Breast epithelium (tissue), 4 donors: ENCODE measurements around the gene OXCT2. TPM values are rescaled to one million over a fixed set of nuclear protein-coding genes. Genes with fewer than 3 reads are reported as not detected.
"Not testable (repeated sequence)": the region's sequence is repeated elsewhere in the genome, so short reads cannot be mapped to it uniquely, and the experiment has no call there.

Experiments
- DNase-seq, 2 donors: peaks; one replicate each; pipeline ENCODE4 v3.0.0-alpha.2; 2019; ENCODE audit warnings: low spot score in 2 of 2
- H3K27ac ChIP-seq, 2 donors: fragments of 200-600 bp; sonication (generic) in 1 of 2; one replicate each; pipeline ENCODE4 v1.5.1; 2016 to 2019; ENCODE audit warnings: mild to moderate bottlenecking in 1 of 2
- H3K27me3 ChIP-seq, 2 donors: fragments of 200-600 bp; sonication (generic) in 1 of 2; one replicate each; pipeline versions ENCODE4 v1.5.1 to v1.6.0; 2017 to 2019; ENCODE audit warnings: control low read depth in 1 of 2, mild to moderate bottlenecking in 1 of 2
- H3K36me3 ChIP-seq: fragments of 200-600 bp; one replicate; pipeline ENCODE4 v1.5.1; 2019
- H3K4me1 ChIP-seq, 2 donors: fragments of 200-600 bp; sonication (generic); one replicate each; pipeline ENCODE4 v1.5.1; 2016 to 2019; ENCODE audit warnings: control low read depth in 1 of 2
- H3K4me3 ChIP-seq, 3 donors: fragments of 200-600 bp; sonication (generic); 1 replicate in 2 of 3; 2 replicates in 1 of 3; pipeline ENCODE4 v1.5.1; 2016 to 2019; ENCODE audit warnings: mild to moderate bottlenecking in 3 of 3, moderate library complexity in 2 of 3
- H3K9me3 ChIP-seq, 2 donors: fragments of 200-600 bp; sonication (generic) in 1 of 2; one replicate each; pipeline ENCODE4 v1.5.1; 2016 to 2019; ENCODE audit warnings: control low read depth in 1 of 2
- CTCF ChIP-seq, 3 donors: fragments of 450-650 bp; IDR thresholded peaks; one replicate each; pipeline ENCODE4 v1.5.1; 2016 to 2017; ENCODE audit warnings: antibody characterized with exemption in 3 of 3, mild to moderate bottlenecking in 3 of 3, moderate library complexity in 3 of 3
- POLR2A ChIP-seq: fragments of 450-650 bp; IDR thresholded peaks from one replicate; pipeline ENCODE4 v1.6.1; 2016; ENCODE audit warnings: antibody characterized with exemption, mild to moderate bottlenecking, moderate library complexity
- POLR2AphosphoS5 ChIP-seq, 3 donors: sonication (generic); formaldehyde crosslinking; IDR thresholded peaks; one replicate each; pipeline ENCODE4 v1.6.1; 2017; ENCODE audit warnings: antibody characterized with exemption in 3 of 3
- intact Hi-C: fragments of 100-400 bp; cut with DNase I; formaldehyde crosslinking; loops from one replicate; pipeline ENCODE4 v1.15.1; 2023; ENCODE audit warnings: low total_unique reads
- total RNA-seq, 3 donors: library from RNA; depleted of rRNA; stranded (reverse); fragments of >200 nt; gene quantifications; one replicate each; pipeline ENCODE4 v1.1.0, GENCODE V29; 2016

The OXCT2 gene
- total RNA-seq, 3 donors from 2014 or later: 0.32 to 0.66 TPM; not detected in 1

DNA sequence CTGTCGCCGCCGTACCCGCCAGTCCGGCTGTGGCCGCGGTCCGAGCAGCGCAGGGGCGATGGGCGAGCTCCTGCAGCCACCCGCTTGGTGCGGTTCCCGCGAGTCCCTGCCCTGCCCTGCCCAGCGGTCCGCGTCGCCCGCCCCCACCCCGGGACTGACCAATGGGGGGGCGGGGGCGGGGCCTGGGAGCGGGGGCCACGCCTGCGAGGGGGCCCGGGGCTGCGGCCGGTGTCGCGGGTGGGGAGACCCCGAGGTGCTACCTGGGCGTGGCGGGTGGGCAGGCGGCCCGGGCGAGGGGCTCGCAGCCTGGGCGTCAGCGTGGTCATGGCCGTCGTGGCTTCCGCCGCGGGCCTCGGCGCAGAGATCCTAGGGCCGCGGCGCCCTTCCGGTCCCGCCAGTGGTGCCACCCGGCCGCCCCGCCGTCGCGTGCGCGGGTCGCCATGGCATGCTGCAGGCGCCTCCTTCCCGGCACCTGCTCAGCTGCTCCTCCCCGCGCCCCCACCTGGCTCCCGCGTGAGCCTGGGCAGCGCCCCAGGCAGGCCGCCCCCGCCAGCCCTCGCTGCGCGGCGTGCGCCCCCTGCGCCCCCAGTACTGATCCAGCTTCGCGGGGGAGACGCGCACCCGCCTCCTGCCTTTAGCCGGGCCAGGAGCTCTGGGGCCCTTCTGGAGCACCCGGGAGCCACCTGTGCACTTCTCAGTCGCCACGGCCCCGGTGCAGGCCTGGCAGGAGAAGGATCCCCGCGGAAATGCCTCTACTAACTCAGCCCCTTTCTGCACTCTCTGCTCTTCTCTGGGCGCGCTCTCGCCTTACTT, 17.8 kb upstream of the OXCT2 start, which contains the start of gene BMP8B:
TSS of gene BMP8B (minus strand) at position 108 of the 813 bp plus-strand sequence. CDS start 380 bp downstream, outside the sequence.
- H3K4me3 ChIP-seq: peak within 1 kb of the TSS; percentile 27 to 69 (median 64)
- no peak for TF ChIP-seq CTCF (IDR thresholded peaks at IDR 0.05)
- TF ChIP-seq POLR2AphosphoS5 (IDR thresholded peaks at IDR 0.05): no peak
- H3K9me3 ChIP-seq: no peaks in the 10 kb centered on the region
- intact Hi-C loops: no loop called here
- H3K27me3 ChIP-seq: peaks cover 0 to 11% of the 10 kb centered on the region in 2 donors
- no peaks in the 10 kb centered on the region for H3K4me1 ChIP-seq
- peak in 1 of 2 donors; percentile 32 for DNase-seq
- no peaks in the 10 kb centered on the region for H3K36me3 ChIP-seq
- H3K27ac ChIP-seq: no peak within 1 kb of the TSS

- no peaks in the 10 kb centered on the region for H3K9me3 ChIP-seq
- DNase-seq: no peak
- TF ChIP-seq POLR2A: no peak
- no peak for TF ChIP-seq CTCF (IDR thresholded peaks at IDR 0.05)
- no peak for TF ChIP-seq POLR2AphosphoS5 (IDR thresholded peaks at IDR 0.05)
- intact Hi-C loops: no loop called here
- peak overlapping the region; percentile 27 to 69 (median 64) for H3K4me3 ChIP-seq
- no peaks in the 10 kb centered on the region for H3K4me1 ChIP-seq
- H3K27ac ChIP-seq: no peak overlapping the region
- H3K36me3 ChIP-seq: no peaks in the 10 kb centered on the region
- H3K27me3 ChIP-seq: peaks cover 0 to 11% of the 10 kb centered on the region in 2 donors
Measured at GRCh38 chr1:39788426-39788757, 17.2 kb upstream of the OXCT2 start.

DNA sequence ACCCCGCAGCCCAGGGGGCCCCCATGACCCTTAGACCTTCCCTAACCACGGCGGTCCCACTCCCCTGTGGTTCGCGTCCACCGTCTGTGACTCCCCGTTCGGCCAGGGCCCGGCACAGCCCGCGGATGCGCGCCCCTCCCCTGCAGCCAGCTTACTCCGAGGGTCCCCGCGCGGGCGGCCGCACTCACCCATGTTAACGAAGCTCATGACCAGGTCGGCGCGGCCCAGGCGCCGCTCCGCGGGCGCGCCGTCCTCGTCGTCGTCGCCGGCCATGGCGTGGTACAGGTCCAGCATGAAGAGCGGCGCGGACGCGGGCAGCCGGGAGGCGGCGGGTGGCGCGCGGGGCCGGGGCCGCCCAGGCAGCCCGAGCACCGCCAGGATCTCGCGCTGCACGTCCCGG, 16.8 kb upstream of the OXCT2 start:
- H3K9me3 ChIP-seq, H3K36me3 ChIP-seq, H3K4me1 ChIP-seq, H3K27ac ChIP-seq, DNase-seq, intact Hi-C loops: not testable (repeated sequence)
- H3K4me3 ChIP-seq: peak overlapping the region in 2 of 3 donors; percentile 64 to 69
- peaks cover 0 to 11% of the 10 kb centered on the region in 2 donors for H3K27me3 ChIP-seq

GRCh38 chr1:39787468-39787867, 16.3 kb upstream of the OXCT2 start:
- DNase-seq: no peak
- Histone ChIP-seq H3K27ac (no peak overlapping the region), H3K9me3 (no peaks in the 10 kb centered on the region), H3K4me1 (no peaks in the 10 kb centered on the region), H3K36me3 (no peaks in the 10 kb centered on the region), H3K4me3 (no peak overlapping the region), H3K27me3 (peaks cover 0 to 11% of the 10 kb centered on the region in 2 donors)
- intact Hi-C loops: no loop called here
- TF ChIP-seq POLR2A (no peak), POLR2AphosphoS5 (IDR thresholded peaks at IDR 0.05) (no peak), CTCF (IDR thresholded peaks at IDR 0.05) (no peak)

- H3K27ac ChIP-seq, DNase-seq, H3K36me3 ChIP-seq, H3K4me3 ChIP-seq, intact Hi-C loops, H3K4me1 ChIP-seq, H3K9me3 ChIP-seq: not testable (repeated sequence)
- H3K27me3 ChIP-seq: peaks cover 0 to 11% of the 10 kb centered on the region in 2 donors
Measured at GRCh38 chr1:39787108-39787375, 15.9 kb upstream of the OXCT2 start.

- H3K9me3 ChIP-seq, H3K27ac ChIP-seq, intact Hi-C loops, H3K36me3 ChIP-seq, H3K4me1 ChIP-seq, DNase-seq, H3K4me3 ChIP-seq: not testable (repeated sequence)
- H3K27me3 ChIP-seq: peaks cover 0 to 11% of the 10 kb centered on the region in 2 donors
Measured at GRCh38 chr1:39786303-39787107, 15.4 kb upstream of the OXCT2 start.

GRCh38 chr1:39782685-39783084, 11.5 kb upstream of the OXCT2 start:
- H3K4me3 ChIP-seq, H3K27me3 ChIP-seq, H3K27ac ChIP-seq, H3K4me1 ChIP-seq, DNase-seq, H3K9me3 ChIP-seq, H3K36me3 ChIP-seq, intact Hi-C loops: not testable (repeated sequence)
